Neutrophil (primary cell): ENCODE results near the gene TLR5.
"Not testable (repeated sequence)": the region's sequence is repeated elsewhere in the genome, so short reads cannot be mapped to it uniquely, and the experiment has no call there.

ENCODE experiments used
- H3K27ac ChIP-seq: fragments of 200-600 bp; sonication (generic); 2 replicates; pipeline ENCODE4 v1.5.1; 2016; ENCODE audit warnings: mild to moderate bottlenecking, moderate library complexity
- H3K27me3 ChIP-seq: fragments of 200-600 bp; sonication (generic); 2 replicates; pipeline ENCODE4 v1.6.0; 2016; ENCODE audit warnings: mild to moderate bottlenecking
- H3K36me3 ChIP-seq: fragments of 200-600 bp; sonication (generic); 2 replicates; pipeline ENCODE4 v1.5.1; 2017
- H3K4me1 ChIP-seq, 2 experiments: fragments of 200-600 bp in 1 of 2; sonication (generic) in 1 of 2; 1 replicate in 1 of 2; 2 replicates in 1 of 2; pipeline versions ENCODE4 v1.5.1 to v1.6.1; 2013 to 2016; ENCODE audit warnings: low read depth in 1 of 2, low read length in 1 of 2, mild to moderate bottlenecking in 1 of 2, moderate library complexity in 1 of 2; ENCODE audit not compliant: control insufficient read depth in 1 of 2, insufficient read depth in 1 of 2
- H3K4me3 ChIP-seq, 2 experiments: fragments of 200-600 bp in 1 of 2; sonication (generic) in 1 of 2; 1 replicate in 1 of 2; 2 replicates in 1 of 2; pipeline ENCODE4 v1.5.1; 2013 to 2016; ENCODE audit warnings: low read depth in 1 of 2, low read length in 1 of 2, mild to moderate bottlenecking in 1 of 2, moderate library complexity in 1 of 2
- H3K9me3 ChIP-seq: fragments of 200-600 bp; sonication (generic); 2 replicates; pipeline ENCODE4 v1.5.1; 2016
- CTCF ChIP-seq: fragments of 200-600 bp; sonication (generic); IDR thresholded peaks from 2 replicates; pipeline ENCODE4 v1.5.1; 2016; ENCODE audit warnings: antibody characterized with exemption

Gene TLR5

GRCh38 chr1:223176437-223176836 is 33.4 kb upstream of the TLR5 start:
- Histone ChIP-seq H3K27me3 (no peaks in the 10 kb centered on the region), H3K36me3 (no peaks in the 10 kb centered on the region), H3K4me3 (no peak overlapping the region), H3K27ac (no peak overlapping the region), H3K4me1 (peaks cover 23 to 26% of the 10 kb centered on the region in 2 experiments), H3K9me3 (no peaks in the 10 kb centered on the region)
- TF ChIP-seq CTCF: no peak

GRCh38 chr1:223175633-223176032 is 32.6 kb upstream of the TLR5 start:
- Histone ChIP-seq H3K9me3 (no peaks in the 10 kb centered on the region), H3K4me3 (no peak overlapping the region), H3K27ac (no peak overlapping the region), H3K36me3 (no peaks in the 10 kb centered on the region), H3K4me1 (peaks cover 17 to 20% of the 10 kb centered on the region in 2 experiments), H3K27me3 (no peaks in the 10 kb centered on the region)
- no peak for TF ChIP-seq CTCF

GRCh38 chr1:223175032-223175431 is 32.0 kb upstream of the TLR5 start:
- Histone ChIP-seq H3K9me3 (no peaks in the 10 kb centered on the region), H3K4me1 (peaks cover 12 to 14% of the 10 kb centered on the region in 2 experiments), H3K4me3 (no peak overlapping the region), H3K36me3 (no peaks in the 10 kb centered on the region), H3K27me3 (no peaks in the 10 kb centered on the region), H3K27ac (no peak overlapping the region)
- no peak for TF ChIP-seq CTCF

- H3K4me3 ChIP-seq, H3K9me3 ChIP-seq: not testable (repeated sequence)
Observed at GRCh38 chr1:223169458-223169857, 26.4 kb upstream of the TLR5 start.

GRCh38 chr1:223161321-223161720 is 18.3 kb upstream of the TLR5 start:
- Histone ChIP-seq H3K27ac (no peak overlapping the region), H3K4me3 (no peak overlapping the region), H3K36me3 (no peaks in the 10 kb centered on the region), H3K4me1 (no peaks in the 10 kb centered on the region), H3K9me3 (no peaks in the 10 kb centered on the region), H3K27me3 (no peaks in the 10 kb centered on the region)
- no peak for TF ChIP-seq CTCF

More at GRCh38 chr1:223169458-223169857, 26.4 kb upstream of the TLR5 start:
- not testable (repeated sequence) for H3K27ac ChIP-seq, H3K36me3 ChIP-seq, H3K4me1 ChIP-seq, H3K27me3 ChIP-seq

DNA sequence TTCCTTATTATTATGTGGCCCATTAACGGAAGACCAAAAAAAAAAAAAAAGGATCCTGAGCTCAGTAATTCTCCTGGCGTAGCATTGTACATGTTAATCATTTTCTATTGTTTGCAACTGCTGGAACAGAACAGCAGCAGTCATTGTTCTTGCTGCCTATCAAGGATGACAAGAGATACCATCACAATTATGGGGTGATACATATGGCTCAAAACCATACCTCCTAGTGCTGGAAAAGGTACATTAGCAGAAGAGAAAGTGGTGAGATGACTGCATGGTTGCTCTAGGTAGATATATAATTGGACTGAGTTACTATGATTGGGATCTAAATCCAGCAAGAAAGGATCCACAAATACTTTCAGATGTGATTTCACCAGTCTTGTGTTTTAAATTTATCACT is 13.3 kb upstream of the TLR5 start:
- Histone ChIP-seq H3K4me1 (peaks cover 0 to 9% of the 10 kb centered on the region in 2 experiments), H3K36me3 (no peaks in the 10 kb centered on the region)

More for the DNA sequence above, 13.3 kb upstream of the TLR5 start:
- Histone ChIP-seq H3K27me3 (no peaks in the 10 kb centered on the region), H3K9me3 (no peaks in the 10 kb centered on the region), H3K27ac (no peak overlapping the region), H3K4me3 (no peak overlapping the region)
- no peak for TF ChIP-seq CTCF
